Right renal cortex interstitium (tissue), 3 donors: ENCODE results near the gene FLYWCH1. TPM values are rescaled to one million over a fixed set of nuclear protein-coding genes. Genes with fewer than 3 reads are reported as not detected.

Source experiments
- DNase-seq, 3 donors: peaks; one replicate each; pipeline ENCODE4 v3.0.0-alpha.2; 2013; ENCODE audit warnings: low read depth in 3 of 3, low spot score in 2 of 3
- polyA plus RNA-seq, 3 donors: library from polyadenylated mRNA; unstranded; fragments of 120-200 nt; gene quantifications; one replicate each; pipeline ENCODE4 v1.2.1, GENCODE V29; 2013; ENCODE audit not compliant: insufficient read length in 3 of 3

The FLYWCH1 gene
- polyA plus RNA-seq, 3 donors: 13.1 to 16.3 (median 14.6) TPM

GRCh38 chr16:2949705-2950352, 38.1 kb downstream of the FLYWCH1 start:
- no peak for DNase-seq

GRCh38 chr16:2950353-2950724, 38.6 kb downstream of the FLYWCH1 start:
- no peak for DNase-seq

- DNase-seq: no peak
Observed at GRCh38 chr16:2950773-2951172, 39.0 kb downstream of the FLYWCH1 start.

- DNase-seq: no peak
Observed at GRCh38 chr16:2952679-2953078, 40.9 kb downstream of the FLYWCH1 start.

- no peak for DNase-seq
Observed at GRCh38 chr16:2953706-2954627, 42.2 kb downstream of the FLYWCH1 start.

- DNase-seq: no peak
Observed at GRCh38 chr16:2954656-2955381, 43.1 kb downstream of the FLYWCH1 start.

GRCh38 chr16:2955438-2955778, 43.7 kb downstream of the FLYWCH1 start:
- no peak for DNase-seq

GRCh38 chr16:2955779-2956578, 44.2 kb downstream of the FLYWCH1 start:
- DNase-seq: no peak

- no peak for DNase-seq
Observed at GRCh38 chr16:2956579-2956956, 44.8 kb downstream of the FLYWCH1 start.

- no peak for DNase-seq
Observed at GRCh38 chr16:2959206-2959605, 47.5 kb downstream of the FLYWCH1 start.

GRCh38 chr16:2960183-2961010, 48.7 kb downstream of the FLYWCH1 start:
- DNase-seq: no peak

GRCh38 chr16:2962334-2963073, 50.8 kb downstream of the FLYWCH1 start:
- no peak for DNase-seq

- DNase-seq: no peak
Observed at GRCh38 chr16:2963074-2963722, 51.5 kb downstream of the FLYWCH1 start.

GRCh38 chr16:2963723-2964474, 52.2 kb downstream of the FLYWCH1 start, which contains the start of gene KREMEN2:
TSS of gene KREMEN2 (plus strand) at chr16:2964275. CDS start at chr16:2964521, 246 bp downstream.
- DNase-seq: no peak

GRCh38 chr16:2964475-2965336, 53.0 kb downstream of the FLYWCH1 start:
- DNase-seq: no peak

- no peak for DNase-seq
Observed at GRCh38 chr16:2966043-2966807, 54.5 kb downstream of the FLYWCH1 start.
